KOPT-K1 (cell line): ENCODE data around the gene NEO1.

Experiments used
- H3K27ac ChIP-seq: fragments of 200-600 bp; sonication (generic); 2 replicates; pipeline ENCODE4 v1.5.1; 2016; ENCODE audit warnings: antibody characterized with exemption, mild to moderate bottlenecking, low read depth, low read length; ENCODE audit not compliant: poor library complexity, severe bottlenecking
- H3K36me3 ChIP-seq: fragments of 200-600 bp; sonication (generic); 2 replicates; pipeline ENCODE4 v1.5.1; 2017; ENCODE audit warnings: antibody characterized with exemption, mild to moderate bottlenecking, low read length, moderate library complexity; ENCODE audit not compliant: insufficient read depth
- H3K9me3 ChIP-seq: fragments of 200-600 bp; sonication (generic); 2 replicates; pipeline ENCODE4 v1.5.1; 2017; ENCODE audit warnings: antibody characterized with exemption, low read length, mild to moderate bottlenecking; ENCODE audit not compliant: insufficient read depth, poor library complexity, severe bottlenecking

The NEO1 gene

DNA sequence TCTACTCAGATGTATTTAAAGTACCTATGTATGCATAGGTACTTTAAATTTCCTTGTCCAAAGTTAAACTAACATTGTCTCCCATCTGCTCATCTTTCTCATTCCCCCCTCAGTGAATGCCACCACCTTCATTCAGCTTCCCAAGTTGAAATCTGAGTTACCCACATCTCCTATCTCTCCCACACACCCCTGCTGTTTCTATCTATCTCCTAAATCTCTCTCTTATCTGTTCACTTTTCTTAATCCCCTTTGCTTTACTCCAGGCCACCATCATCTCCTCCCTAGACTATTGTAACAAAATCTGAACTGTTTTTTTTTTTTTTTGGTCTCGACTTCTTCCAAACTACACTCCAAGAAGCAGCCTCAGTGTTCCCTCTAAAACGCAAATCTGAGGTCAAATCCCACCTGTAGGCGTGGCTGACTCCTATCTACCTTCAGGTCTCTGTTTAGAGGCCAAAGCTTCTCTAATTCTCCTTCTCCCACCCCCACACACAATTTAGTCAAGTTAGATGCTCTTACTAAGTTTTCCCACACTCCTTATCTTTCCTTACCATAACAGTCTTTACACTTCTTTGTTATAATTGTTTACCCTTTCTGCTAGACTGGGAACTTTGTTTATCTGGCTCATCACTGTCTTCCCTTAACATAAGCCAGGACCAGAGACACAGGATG, 3.5 kb upstream of the NEO1 start:
- no peaks in the 10 kb centered on the region for H3K9me3 ChIP-seq
- H3K27ac ChIP-seq, result no peak overlapping the region
- H3K36me3 ChIP-seq, result no peaks in the 10 kb centered on the region

GRCh38 chr15:73049564-73050215, 2.6 kb upstream of the NEO1 start:
- Histone ChIP-seq H3K36me3 (no peaks in the 10 kb centered on the region), H3K27ac (no peak overlapping the region), H3K9me3 (no peaks in the 10 kb centered on the region)

DNA sequence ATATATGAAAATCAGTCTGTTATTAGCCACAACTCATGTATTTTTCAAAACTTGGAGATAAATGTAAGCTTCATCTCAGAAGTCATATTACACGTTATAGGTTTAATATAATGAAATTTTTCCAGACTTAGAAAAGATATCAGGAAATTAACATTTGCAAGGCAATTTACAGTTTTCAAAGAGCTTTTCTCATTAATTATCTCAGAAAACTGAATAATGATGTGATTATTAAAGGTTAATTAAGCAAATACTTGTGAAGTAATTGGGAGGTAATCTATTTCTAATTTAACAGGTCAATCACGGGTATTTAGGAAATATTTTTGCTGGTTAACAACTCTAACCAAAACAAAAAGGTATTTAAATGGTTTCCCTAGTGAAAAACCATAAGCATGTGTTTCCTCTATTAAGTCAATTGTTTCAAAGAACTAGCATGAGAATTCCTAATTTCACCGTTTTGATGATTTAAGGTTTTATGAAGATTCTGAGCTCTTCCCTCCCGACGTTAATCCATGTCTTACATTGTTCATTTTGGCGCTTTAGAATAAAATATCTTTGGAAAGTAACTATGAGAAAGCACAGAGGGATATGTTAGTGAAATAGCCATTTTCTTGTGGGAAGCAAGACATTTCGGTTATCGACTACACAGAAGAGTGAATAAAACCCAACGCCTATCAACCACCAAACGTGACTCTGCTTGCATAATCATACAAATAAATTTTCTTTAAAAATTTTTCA, 1.5 kb upstream of the NEO1 start:
- H3K36me3 ChIP-seq, result no peaks in the 10 kb centered on the region
- no peaks in the 10 kb centered on the region for H3K9me3 ChIP-seq
- H3K27ac ChIP-seq, result no peak overlapping the region

GRCh38 chr15:73051391-73051806, 864 bp upstream of the NEO1 start:
- no peaks in the 10 kb centered on the region for H3K9me3 ChIP-seq
- H3K27ac ChIP-seq, result no peak overlapping the region

DNA sequence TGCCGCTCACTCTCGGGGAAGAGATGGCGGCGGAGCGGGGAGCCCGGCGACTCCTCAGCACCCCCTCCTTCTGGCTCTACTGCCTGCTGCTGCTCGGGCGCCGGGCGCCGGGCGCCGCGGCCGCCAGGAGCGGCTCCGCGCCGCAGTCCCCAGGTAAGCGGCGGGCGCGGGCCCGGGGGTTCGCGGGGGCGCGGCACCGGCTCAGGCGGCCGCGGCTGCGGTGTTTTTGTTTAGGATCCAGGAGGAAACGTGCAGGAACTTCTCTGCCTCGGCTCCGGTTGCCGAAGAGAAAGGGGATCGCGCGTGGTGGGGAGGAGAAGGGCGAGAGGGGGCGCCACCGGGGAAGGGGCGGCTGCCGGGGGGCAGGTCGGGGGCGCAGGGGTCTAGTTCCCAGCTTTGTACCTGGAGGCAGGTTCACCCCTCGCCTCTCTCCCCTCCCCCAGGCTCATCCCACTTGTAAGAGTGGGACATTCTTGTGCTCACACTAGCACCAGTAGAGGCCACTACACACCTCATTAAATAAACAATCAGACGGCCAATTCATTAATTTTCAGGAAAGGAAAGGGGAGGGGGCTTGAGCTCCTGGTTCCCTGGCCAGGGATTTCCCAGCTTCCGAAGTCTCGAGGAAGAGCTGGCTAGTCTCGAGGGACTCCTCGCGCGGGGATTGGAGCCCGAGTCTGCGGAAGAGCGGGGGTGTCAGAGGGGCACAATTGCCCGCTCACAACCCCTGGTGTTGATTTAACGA, 562 bp downstream of the NEO1 start:
- no peak overlapping the region for H3K27ac ChIP-seq
- H3K9me3 ChIP-seq, result no peaks in the 10 kb centered on the region
- no peaks in the 10 kb centered on the region for H3K36me3 ChIP-seq

More at GRCh38 chr15:73051391-73051806, 864 bp upstream of the NEO1 start:
- H3K36me3 ChIP-seq, result no peaks in the 10 kb centered on the region

DNA sequence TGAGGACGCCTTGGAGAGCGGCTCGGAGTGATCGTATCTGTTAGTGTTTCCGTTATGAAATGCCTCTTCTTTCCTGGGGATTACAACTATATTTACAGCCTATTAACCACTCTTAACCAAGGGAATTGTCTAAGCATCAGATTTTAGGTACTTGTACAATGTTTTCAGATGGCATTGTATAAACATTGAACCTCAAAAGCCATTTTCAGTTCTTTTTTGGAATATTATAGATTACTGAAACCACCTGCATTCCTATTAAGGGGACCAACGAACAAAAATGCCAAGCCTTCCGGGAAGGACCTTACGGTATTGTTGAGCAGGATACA, 1.1 kb downstream of the NEO1 start:
- no peaks in the 10 kb centered on the region for H3K9me3 ChIP-seq
- H3K27ac ChIP-seq, result no peak overlapping the region
- H3K36me3 ChIP-seq, result no peaks in the 10 kb centered on the region

DNA sequence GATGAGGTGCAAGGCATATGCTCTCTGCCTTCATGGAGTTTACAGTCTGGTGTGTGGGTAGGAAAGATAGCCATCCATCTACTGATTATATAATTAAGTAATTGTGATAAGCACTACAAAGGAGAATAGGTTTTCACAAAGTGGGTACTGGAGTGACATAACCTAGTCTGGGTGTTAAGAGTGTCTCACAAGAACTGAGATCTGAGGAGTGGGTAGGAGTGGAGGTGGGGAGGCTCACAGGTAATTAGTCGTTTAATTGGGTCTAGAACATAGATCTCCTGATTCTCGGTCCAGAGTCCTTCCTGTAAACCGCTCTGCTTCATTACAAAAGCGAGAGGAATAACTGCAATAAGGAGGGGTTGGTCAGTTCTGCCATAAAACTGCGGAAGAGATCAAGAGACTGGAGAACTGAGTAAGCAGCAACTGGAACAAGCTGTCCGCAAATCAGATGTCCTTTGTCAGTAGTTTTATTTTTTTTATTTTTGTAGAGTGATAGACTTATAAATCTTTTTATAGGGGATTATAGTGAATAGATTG, 2.2 kb downstream of the NEO1 start:
- H3K9me3 ChIP-seq, result no peaks in the 10 kb centered on the region
- H3K36me3 ChIP-seq, result no peaks in the 10 kb centered on the region
- no peak overlapping the region for H3K27ac ChIP-seq

DNA sequence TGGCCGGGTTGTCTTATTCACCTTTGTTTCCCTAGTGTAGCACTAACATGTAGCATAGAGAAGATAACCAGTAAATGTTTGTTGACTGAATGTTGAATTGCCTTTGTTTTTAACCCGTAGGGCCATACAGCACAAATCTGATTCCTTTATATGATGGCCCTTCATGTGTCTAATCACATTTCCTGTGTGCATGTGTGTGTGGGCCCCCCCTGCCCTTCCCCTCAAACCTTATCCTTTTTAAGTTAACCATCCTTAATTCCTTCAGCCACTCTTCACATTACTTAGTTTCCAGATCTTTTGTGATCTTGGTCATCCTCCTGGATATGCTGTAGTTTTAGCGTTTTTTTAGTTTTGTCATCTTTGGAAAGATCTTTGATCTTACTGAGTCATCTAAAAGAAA, 4.2 kb downstream of the NEO1 start:
- no peak overlapping the region for H3K27ac ChIP-seq
- H3K9me3 ChIP-seq, result no peaks in the 10 kb centered on the region
- no peaks in the 10 kb centered on the region for H3K36me3 ChIP-seq

DNA sequence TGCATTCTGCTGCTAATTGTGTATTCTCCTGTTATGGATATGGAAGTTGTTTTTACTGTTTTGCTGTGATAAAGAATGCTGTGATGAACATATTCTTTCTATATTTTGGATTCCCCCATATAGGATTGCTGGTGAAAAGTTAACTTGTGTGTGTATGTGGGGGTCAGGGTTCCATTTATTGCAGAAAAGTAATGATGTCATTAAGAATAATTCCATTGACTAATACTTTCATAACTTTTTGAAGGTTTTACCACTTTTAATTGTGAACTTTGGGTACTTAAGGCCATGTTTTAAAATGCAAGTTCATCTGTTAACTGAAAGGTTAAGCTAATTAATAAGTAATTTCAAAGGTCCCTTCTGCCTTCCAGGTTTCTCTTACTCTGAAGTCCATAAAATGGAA, 6.2 kb downstream of the NEO1 start:
- Histone ChIP-seq H3K36me3 (no peaks in the 10 kb centered on the region), H3K27ac (no peak overlapping the region), H3K9me3 (no peaks in the 10 kb centered on the region)

- Histone ChIP-seq H3K9me3 (no peaks in the 10 kb centered on the region), H3K27ac (no peak overlapping the region), H3K36me3 (no peaks in the 10 kb centered on the region)
Measured at GRCh38 chr15:73065114-73065513, 12.9 kb downstream of the NEO1 start.

GRCh38 chr15:73069109-73069508, 16.8 kb downstream of the NEO1 start:
- no peaks in the 10 kb centered on the region for H3K36me3 ChIP-seq
- no peak overlapping the region for H3K27ac ChIP-seq
- no peaks in the 10 kb centered on the region for H3K9me3 ChIP-seq

DNA sequence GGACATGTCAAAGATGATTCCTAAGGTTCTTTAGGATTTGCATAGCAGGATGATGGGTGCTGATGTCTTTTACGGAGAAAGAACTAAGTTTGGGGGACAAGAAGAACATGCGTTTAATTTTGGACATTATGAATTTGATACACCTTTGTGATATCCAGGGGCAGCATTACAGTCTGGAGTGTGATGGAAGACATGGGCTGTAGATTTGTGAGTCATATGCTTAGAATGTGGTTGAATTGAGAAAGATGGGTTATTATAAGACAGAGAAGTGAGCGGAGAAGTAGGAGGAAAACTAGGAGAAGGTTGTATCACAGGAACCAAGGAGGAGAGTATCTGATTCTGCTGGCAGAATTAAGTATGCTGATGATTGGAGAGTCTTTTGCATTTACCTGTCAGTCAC, 20.6 kb downstream of the NEO1 start:
- H3K9me3 ChIP-seq, result no peaks in the 10 kb centered on the region
- H3K36me3 ChIP-seq, result no peaks in the 10 kb centered on the region
- H3K27ac ChIP-seq, result no peak overlapping the region

DNA sequence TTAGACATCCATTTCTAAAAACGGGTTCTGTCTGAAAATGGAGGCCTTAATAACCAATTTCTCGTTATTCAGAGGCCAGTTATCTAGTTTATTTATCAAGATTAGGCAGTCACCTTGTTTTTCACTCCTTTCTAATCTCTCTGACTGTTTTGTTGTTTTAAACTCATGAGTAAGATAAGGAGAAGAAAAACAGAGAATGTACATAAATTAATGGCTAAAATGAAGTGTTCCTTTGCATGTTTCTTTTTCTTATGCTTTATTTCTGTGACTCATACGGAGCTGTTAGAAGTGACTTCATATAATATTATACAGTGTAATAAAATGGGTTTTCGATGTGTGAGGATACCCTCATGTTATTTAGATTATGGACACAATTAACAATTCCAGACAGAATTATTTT, 22.0 kb downstream of the NEO1 start:
- H3K27ac ChIP-seq, result no peak overlapping the region
- no peaks in the 10 kb centered on the region for H3K36me3 ChIP-seq
- H3K9me3 ChIP-seq, result no peaks in the 10 kb centered on the region

DNA sequence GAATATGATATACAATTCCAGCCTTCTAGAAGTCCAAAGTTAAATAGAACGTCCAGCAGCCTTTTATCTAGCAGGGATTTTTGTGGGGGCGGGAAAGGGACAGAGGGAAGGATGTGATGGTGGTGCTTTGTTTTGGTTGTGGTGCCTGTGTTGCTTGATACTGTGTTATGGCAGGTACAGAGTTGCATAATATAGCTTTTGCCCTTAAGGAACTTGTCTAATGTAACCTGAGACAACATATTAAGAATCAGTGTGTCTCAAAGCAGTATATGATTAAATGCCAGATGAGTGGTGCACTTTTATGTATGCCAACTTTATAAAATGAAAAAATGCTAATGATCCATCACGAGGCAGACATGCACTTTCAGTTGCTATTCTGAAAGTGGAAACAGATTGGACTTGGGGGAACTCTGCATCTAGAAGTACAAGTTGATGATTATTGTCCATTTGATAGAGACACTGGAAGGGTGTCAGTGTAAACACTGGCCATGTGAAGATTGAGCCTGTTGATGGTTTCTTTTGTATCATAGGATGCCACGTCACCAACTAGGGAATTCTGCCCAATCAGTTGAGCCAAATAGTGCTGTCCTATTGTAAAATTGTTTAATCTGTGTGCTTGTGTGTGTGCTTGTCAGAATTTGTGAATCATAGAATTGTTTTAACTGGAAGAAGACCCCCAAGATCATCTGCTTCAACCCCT, 23.0 kb downstream of the NEO1 start:
- H3K36me3 ChIP-seq, result no peaks in the 10 kb centered on the region
- H3K9me3 ChIP-seq, result no peaks in the 10 kb centered on the region
- no peak overlapping the region for H3K27ac ChIP-seq
